Stimulated activated CD8-positive, alpha-beta memory T cell treated with anti-CD3 and anti-CD28 coated beads, Interleukin-2, amount 100 ng/mL, for 1 hour (primary cell): Measurements from ENCODE around the gene HAND1.
"Not testable (repeated sequence)": the region's sequence is repeated elsewhere in the genome, so short reads cannot be mapped to it uniquely, and the experiment has no call there.

ENCODE experiments used
- DNase-seq, 2 donors: peaks; one replicate each; pipeline ENCODE4 v3.0.0-alpha.2; 2020; ENCODE audit warnings: low read depth in 2 of 2

HAND1 gene

DNA sequence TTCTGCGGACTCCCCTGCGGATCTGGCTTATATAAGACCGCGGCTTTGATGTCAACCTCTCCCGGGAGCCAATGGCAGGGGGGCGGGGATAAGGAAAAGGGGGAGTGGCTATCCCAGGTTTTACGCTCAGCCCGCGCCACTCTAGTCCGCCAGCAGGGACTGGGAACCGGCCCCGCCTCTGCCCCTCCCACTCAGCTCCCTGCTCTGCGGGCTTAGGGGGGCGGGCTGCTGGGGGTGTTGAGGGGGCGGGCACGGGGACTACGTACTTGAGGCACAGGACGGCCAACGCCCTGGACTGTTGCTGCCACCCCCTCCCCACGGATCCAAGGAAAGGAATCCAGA lies at the start of gene HAND1:
TSS of gene HAND1 (minus strand) at position 4 of the 342 bp plus-strand sequence. CDS start 219 bp downstream, outside the sequence.
- no peak for DNase-seq

GRCh38 chr5:154526231-154527226 lies 48.5 kb upstream of the HAND1 start:
- DNase-seq: no peak

- no peak for DNase-seq
These were observed 46.8 kb upstream of the HAND1 start for GRCh38 chr5:154524859-154525258.

- no peak for DNase-seq
These were observed 46.2 kb upstream of the HAND1 start for GRCh38 chr5:154524181-154524580.

- no peak for DNase-seq
These were observed 45.7 kb upstream of the HAND1 start for GRCh38 chr5:154523709-154524108.

DNA sequence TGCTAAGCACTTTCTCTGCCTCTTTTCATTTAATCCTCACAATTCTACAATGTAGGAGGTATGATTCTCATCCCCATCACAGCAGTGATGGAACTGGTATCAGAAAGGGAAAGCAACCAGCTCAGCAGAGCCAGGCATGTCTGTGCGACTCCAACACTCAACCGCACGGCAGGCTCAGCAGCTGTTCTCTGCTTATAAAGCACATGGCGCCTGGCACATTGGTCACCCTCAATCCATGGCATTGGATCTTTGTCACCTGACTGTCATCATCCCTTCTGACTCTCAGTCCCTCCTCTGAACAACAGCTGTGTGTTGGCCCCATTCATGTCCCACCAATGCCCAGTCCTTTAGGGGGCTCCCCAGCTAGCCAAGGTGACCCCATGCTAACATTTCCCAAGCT lies 45.1 kb upstream of the HAND1 start:
- no peak for DNase-seq

DNA sequence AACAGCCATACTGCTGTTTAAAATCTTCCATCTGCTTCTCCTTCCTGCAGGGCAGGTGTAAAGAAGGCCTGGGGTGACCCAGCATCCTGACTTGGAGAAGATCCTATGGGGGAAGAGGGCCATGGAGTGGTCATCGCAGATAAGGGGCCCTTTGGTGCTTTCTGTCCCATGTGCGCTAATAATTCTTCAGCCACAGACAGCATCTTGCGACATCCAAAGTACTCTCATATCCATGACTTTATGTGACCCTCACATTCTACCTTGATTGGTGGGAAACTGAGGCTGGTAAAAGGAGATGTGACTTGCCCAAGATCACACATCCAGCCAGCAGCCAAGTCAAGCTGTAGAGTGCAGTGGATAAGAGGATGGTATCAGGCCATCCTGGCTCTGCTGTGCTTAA lies 44.3 kb upstream of the HAND1 start:
- no peak for DNase-seq

DNA sequence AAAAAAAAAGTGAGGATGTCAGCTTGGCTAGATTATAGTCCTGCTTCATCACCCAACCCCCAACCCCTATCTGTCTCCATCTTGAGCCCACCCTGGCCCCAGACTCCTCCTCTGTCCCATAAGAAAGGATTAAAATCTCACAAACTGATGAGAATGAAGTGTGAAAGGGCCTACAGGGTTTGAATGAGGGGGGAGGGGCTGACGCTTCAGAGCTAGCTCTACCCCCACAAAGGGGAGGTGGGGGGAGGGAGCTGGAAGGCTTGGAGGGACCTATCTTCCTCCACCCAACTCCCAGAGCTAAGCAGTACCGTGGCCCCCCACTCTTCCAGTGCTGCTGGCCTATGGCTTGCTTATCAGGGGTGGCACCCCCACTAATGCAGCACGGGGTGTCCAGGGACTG lies 43.7 kb upstream of the HAND1 start:
- no peak for DNase-seq

DNA sequence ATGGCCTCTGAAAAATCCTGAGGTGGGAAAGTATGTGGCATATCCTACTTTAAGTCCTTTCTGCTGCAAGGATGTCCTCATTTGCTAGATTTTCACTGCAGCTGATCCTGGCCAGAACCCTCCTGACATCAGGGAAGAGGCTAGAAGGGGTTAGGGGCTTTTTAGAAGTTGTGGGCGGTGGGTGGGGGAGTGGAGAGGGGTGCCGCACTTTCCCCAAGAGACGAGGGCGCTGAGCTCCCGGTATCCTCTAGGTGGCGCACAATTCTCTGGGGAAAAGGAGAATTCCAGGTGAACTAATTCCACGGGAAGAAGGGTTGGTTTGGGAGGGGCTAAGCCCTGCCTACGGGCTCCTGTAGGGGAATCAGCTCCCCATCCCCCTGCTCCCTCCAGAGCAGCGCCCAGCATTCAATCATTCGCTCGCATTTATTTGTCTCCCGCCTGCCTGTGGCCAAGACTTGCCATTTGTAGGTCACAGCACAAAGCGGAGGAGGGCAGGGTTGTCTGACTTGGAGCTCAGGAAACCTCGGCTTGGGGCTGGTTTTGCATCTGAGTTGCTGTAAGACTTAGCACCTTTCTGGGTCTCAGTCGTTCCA lies 42.9 kb upstream of the HAND1 start:
- no peak for DNase-seq

DNA sequence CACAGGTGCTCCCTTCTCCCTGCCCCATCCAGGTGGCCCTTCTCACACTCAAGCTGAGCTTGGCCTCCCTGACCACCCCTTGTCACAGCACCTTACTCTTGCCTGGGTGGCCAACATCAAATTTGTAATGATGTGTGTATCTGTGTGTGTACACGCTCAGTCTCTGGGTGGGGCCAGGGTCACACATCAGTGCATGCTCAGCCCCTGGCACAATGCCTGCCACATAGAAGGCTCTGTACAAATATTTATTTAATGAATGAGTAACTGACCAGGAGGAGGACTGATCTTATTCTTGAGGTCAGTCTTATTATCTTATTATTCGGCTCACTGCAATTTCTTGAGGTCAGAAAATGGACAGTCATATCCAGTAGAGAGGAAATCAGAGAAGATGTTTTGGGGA lies 41.3 kb upstream of the HAND1 start:
- DNase-seq: no peak

GRCh38 chr5:154518438-154518867 lies 40.4 kb upstream of the HAND1 start:
- no peak for DNase-seq

DNA sequence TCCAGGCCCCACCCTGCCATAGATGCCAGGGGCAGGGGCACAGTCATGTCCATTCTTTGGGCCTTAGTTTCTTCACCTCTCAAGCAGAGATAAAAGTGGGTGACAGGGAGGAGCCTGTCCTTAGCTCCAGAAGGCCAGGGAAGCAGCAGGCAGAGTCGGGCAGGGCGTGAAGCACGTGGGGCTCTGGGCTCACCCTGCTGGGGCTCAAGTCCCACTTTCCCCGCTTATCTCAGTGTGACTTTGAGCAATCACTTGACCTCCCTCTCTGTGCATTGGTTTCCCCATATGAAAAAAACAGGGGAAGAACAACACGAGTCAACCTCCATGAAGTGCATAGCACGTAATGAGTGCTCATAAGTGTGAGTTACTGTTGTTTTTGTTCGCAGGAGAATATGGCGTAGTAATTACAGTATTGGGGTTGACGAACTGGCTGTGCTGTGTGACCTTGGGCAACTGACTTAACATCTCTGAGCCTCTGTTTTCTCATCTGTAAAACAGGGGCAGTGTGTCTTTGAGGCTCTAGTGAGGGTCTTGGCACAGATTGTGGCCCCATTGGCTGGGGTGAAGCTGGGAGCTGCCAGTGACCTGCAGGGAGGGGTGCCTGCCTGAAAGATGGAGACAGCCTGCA lies 39.9 kb upstream of the HAND1 start:
- no peak for DNase-seq

DNA sequence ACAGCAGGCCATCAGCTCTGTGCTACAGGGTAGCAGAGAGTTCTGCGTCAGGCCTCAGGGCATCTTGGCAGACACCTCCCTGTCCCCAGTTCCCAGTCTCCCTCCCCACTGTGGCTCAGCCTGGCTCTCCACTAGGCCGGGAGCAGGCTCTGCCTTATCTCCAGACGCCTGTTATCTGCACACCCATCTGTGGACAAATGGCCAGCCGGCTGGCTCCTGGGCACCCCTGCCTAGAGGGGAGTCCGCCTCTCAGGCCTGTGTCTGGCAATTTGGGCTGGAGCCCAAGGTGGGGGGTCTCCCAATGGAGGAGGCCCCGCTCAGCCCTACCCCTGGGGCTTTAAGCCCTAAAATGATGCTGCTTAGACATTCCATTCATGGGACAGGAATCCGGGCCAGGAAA lies 39.2 kb upstream of the HAND1 start:
- DNase-seq: no peak

DNA sequence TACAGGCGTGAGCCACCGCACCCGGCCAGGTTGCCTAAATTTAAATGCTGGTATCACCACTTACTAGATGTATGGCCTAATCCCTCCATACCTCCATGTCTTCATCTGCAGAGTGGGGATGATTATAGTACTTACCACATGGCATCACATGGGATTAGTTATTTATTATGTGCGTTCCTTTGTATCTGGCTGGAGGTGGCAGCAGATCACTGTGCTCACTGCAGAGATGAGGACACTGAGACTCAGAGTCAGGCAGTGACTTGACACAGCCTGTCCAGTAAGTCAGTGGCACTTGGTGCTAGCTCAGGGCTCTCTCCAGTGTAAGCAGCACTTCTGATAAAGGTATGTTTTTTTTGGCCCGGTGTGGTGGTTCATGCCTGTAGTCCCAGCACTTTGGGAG lies 38.4 kb upstream of the HAND1 start:
- DNase-seq: no peak

GRCh38 chr5:154515488-154515887 lies 37.5 kb upstream of the HAND1 start:
- DNase-seq: not testable (repeated sequence)

- DNase-seq: no peak
These were observed 36.3 kb upstream of the HAND1 start for GRCh38 chr5:154514331-154514730.

GRCh38 chr5:154513669-154514084 lies 35.6 kb upstream of the HAND1 start:
- DNase-seq: no peak

DNA sequence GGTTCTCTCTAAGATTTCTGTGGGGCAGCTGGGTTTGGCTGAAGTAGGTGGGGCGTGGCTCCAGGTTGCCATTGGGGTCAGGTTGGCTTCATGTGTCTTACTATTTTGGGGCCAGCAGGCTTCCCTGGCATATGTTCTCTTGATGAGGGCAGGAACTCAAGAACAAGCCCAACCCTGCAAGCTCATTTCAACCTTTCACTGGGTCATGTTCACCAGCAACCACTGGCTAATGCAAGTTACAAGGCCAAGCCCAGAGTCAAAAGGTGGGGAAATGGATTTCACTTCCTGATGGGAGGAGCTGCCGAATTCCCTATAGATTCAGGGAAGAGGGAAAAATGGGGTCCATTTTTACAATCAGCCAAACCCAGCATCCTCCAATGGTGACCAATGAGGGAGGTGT lies 34.0 kb upstream of the HAND1 start:
- no peak for DNase-seq

- no peak for DNase-seq
These were observed 31.9 kb upstream of the HAND1 start for GRCh38 chr5:154509784-154510555.

DNA sequence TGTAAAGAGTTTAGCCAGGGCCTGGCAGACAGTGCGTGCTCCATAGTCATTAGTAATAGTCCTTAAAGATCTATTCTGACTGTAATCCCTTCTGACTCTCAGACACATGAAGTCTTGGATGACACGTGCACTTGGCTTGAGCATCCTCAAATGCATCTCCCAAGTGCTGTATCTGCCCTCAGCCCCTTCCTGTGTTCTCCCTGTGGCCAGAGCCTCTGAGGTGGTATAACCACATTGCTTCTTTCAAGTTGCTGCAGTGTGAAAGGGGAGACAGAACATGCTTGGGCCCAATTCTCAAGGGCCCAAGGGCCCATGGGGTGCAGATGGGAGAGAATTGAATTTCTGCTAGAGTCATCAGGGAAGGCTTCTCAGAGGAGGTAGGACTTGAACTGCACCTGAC lies 30.1 kb upstream of the HAND1 start:
- DNase-seq: no peak

GRCh38 chr5:154506716-154507080 lies 28.7 kb upstream of the HAND1 start:
- DNase-seq: no peak
